Endothelial cell of umbilical vein (primary cell): ENCODE results near the gene ATG7. TPM values are rescaled to one million over a fixed set of nuclear protein-coding genes. Genes with fewer than 3 reads are reported as not detected.

Source experiments
- BruUV-seq: library from RNA; stranded (reverse); fragments of 400-500 nt; replicated peaks from 2 replicates; lab custom pipeline; 2021; lab: Mats Ljungman, UMichigan
- CTCF ChIA-PET: fragments of 300-600, 350-600 bp; sonication (Branson Sonifier 250); formaldehyde crosslinking; loops from one replicate; lab custom pipeline; 2021; ENCODE audit warnings: antibody characterized with exemption, inconsistent platforms; lab: Charles Lee
- POLR2A ChIA-PET: fragments of 300-600, 350-600 bp; sonication (Branson Sonifier 250); formaldehyde crosslinking; loops from one replicate; lab custom pipeline; 2021; ENCODE audit warnings: antibody characterized with exemption, inconsistent platforms; lab: Charles Lee
- DNase-seq: peaks from one replicate; pipeline ENCODE4 v3.0.0-alpha.2; 2011; ENCODE audit warnings: low read depth, low spot score
- FAIRE-seq: peaks from 2 replicates; lab custom pipeline; 2011; peaks lifted over from hg19 to GRCh38; lab: Jason Lieb, UNC
- H2AFZ ChIP-seq: 2 replicates; pipeline ENCODE4 v1.6.0; 2012; ENCODE audit warnings: low read depth, low read length, control low read depth, inconsistent platforms
- H3K27ac ChIP-seq: 2 replicates; pipeline ENCODE4 v1.5.1; 2011; ENCODE audit warnings: low read depth, mild to moderate bottlenecking, control low read depth, low read length, moderate library complexity; ENCODE audit not compliant: insufficient read depth
- H3K27me3 ChIP-seq, 2 experiments: 2 replicates each; pipeline versions ENCODE4 v1.6.0 to v1.6.1; 2011; ENCODE audit warnings: low read length in 2 of 2, mixed read lengths in 1 of 2; ENCODE audit not compliant: control insufficient read depth in 2 of 2, insufficient read depth in 2 of 2
- H3K36me3 ChIP-seq, 2 experiments: 2 replicates in 1 of 2; 3 replicates in 1 of 2; pipeline ENCODE4 v1.5.1; 2011; ENCODE audit warnings: low read length in 2 of 2, mild to moderate bottlenecking in 1 of 2, moderate library complexity in 1 of 2; ENCODE audit not compliant: control insufficient read depth in 2 of 2, insufficient read depth in 2 of 2; ENCODE audit errors: extremely low read depth in 1 of 2
- H3K4me1 ChIP-seq: 3 replicates; pipeline ENCODE4 v1.5.1; 2011; ENCODE audit warnings: mild to moderate bottlenecking, low read length; ENCODE audit not compliant: control insufficient read depth, insufficient read depth; ENCODE audit errors: extremely low read depth
- H3K4me2 ChIP-seq: 2 replicates; pipeline ENCODE4 v1.6.1; 2011; ENCODE audit warnings: low read length, control low read depth, mixed read lengths; ENCODE audit not compliant: insufficient read depth
- H3K4me3 ChIP-seq, 3 experiments: fragments of 200-600 bp in 1 of 3; sonication (generic), shearing (Covaris generic) in 1 of 3; replicated peaks in 1 of 3; 2 replicates each; pipeline ENCODE4 v1.5.1; 2011 to 2016; ENCODE audit warnings: control low read depth in 3 of 3, low read length in 3 of 3, mild to moderate bottlenecking in 2 of 3, inconsistent platforms in 1 of 3, low read depth in 1 of 3, moderate library complexity in 1 of 3; ENCODE audit not compliant: insufficient read depth in 1 of 3
- H3K79me2 ChIP-seq: 2 replicates; pipeline ENCODE4 v1.6.0; 2012; ENCODE audit warnings: low read length, inconsistent platforms; ENCODE audit not compliant: control insufficient read depth, insufficient read depth
- H3K9ac ChIP-seq: replicated peaks from 2 replicates; pipeline ENCODE3; 2011; ENCODE audit warnings: low read length, control low read depth; ENCODE audit not compliant: insufficient read depth; ENCODE audit errors: extremely low read depth
- H3K9me1 ChIP-seq: replicated peaks from 3 replicates; pipeline ENCODE4 v1.6.0; 2011; ENCODE audit warnings: mild to moderate bottlenecking, low read length; ENCODE audit not compliant: control insufficient read depth, insufficient read depth; ENCODE audit errors: extremely low read depth
- H3K9me3 ChIP-seq: replicated peaks from 2 replicates; pipeline ENCODE4 v1.5.1; 2012; ENCODE audit warnings: low read length, inconsistent platforms; ENCODE audit not compliant: control insufficient read depth, insufficient read depth
- H4K20me1 ChIP-seq: replicated peaks from 2 replicates; pipeline ENCODE3; 2011; ENCODE audit warnings: mild to moderate bottlenecking, low read length; ENCODE audit not compliant: control insufficient read depth, insufficient read depth; ENCODE audit errors: extremely low read depth
- EZH2 ChIP-seq: IDR thresholded peaks from 2 replicates; pipeline ENCODE4 v1.6.1; 2012; ENCODE audit warnings: borderline replicate concordance, low read depth, mild to moderate bottlenecking, moderate library complexity, low read length, inconsistent platforms; ENCODE audit not compliant: severe bottlenecking
- FOS ChIP-seq: IDR thresholded peaks from 2 replicates; pipeline ENCODE4 v1.6.1; 2011; ENCODE audit warnings: mild to moderate bottlenecking, low read length, moderate library complexity, borderline replicate concordance; ENCODE audit not compliant: insufficient read depth
- GATA2 ChIP-seq: IDR thresholded peaks from 2 replicates; pipeline ENCODE4 v1.7.0; 2011; ENCODE audit warnings: low read depth, mild to moderate bottlenecking, moderate library complexity, mixed read lengths, low read length; ENCODE audit not compliant: insufficient read length, insufficient read depth
- JUN ChIP-seq: IDR thresholded peaks from 2 replicates; pipeline ENCODE4 v1.6.1; 2011; ENCODE audit warnings: borderline replicate concordance, low read depth; ENCODE audit not compliant: insufficient read length, insufficient read depth
- MYC ChIP-seq: IDR thresholded peaks from one replicate; pipeline ENCODE4 v1.6.1; 2011; ENCODE audit warnings: mild to moderate bottlenecking, low read depth, low read length
- POLR2A ChIP-seq: IDR thresholded peaks from 2 replicates; pipeline ENCODE4 v1.6.1; 2012; ENCODE audit warnings: low read depth, mild to moderate bottlenecking, control low read depth, low read length
- POLR2AphosphoS5 ChIP-seq: IDR thresholded peaks from 2 replicates; pipeline ENCODE4 v1.6.1; 2012; ENCODE audit warnings: low read depth, mild to moderate bottlenecking, control low read depth, low read length, moderate library complexity; ENCODE audit not compliant: insufficient read depth
- dilution Hi-C: fragments of 300-500 bp; cut with MboI; formaldehyde crosslinking; loops from one replicate; pipeline ENCODE4 v1.15.0; 2019; ENCODE audit warnings: low sequenced_read_pairs; ENCODE audit not compliant: extremely low pct_ligation_motif_present
- intact Hi-C: fragments of 100-400 bp; cut with micrococcal nuclease; formaldehyde crosslinking; loops from one replicate; pipeline ENCODE4 v1.10.0; 2022
- polyA plus RNA-seq, 4 experiments: library from polyadenylated mRNA; depleted of rRNA in 3 of 4; stranded (reverse) in 3 of 4; unstranded in 1 of 4; fragments of >200 nt; gene quantifications; 2 replicates each; pipeline versions ENCODE4 v1.2.1 to v1.2.3, GENCODE V29; 2011 to 2012; ENCODE audit warnings: missing spikeins in 1 of 4
- total RNA-seq: library from RNA; stranded (reverse); gene quantifications from 2 replicates; pipeline ENCODE4 v1.2.3, GENCODE V29; 2021
- TF ChIP-seq, protein P1 (sequence below): IDR thresholded peaks from 2 replicates; pipeline ENCODE4 v1.6.1; 2011; ENCODE audit not compliant: insufficient read depth, insufficient read length
- TF ChIP-seq, protein P2 (sequence below), 2 donors: IDR thresholded peaks; 1 replicate in 1 of 2; 2 replicates in 1 of 2; pipeline ENCODE4 v1.5.1; 2011; ENCODE audit warnings: low read length in 2 of 2, mild to moderate bottlenecking in 2 of 2, moderate library complexity in 2 of 2, control low read depth in 1 of 2, inconsistent platforms in 1 of 2, low read depth in 1 of 2; ENCODE audit not compliant: insufficient read depth in 1 of 2; ENCODE audit errors: extremely low read depth in 1 of 2

ATG7 gene
- total and polyA plus RNA-seq, 2 donors (not counting 3 experiments of a cell fraction or from before 2014, with no cell fraction given), result 30.8 to 48.3 TPM

DNA sequence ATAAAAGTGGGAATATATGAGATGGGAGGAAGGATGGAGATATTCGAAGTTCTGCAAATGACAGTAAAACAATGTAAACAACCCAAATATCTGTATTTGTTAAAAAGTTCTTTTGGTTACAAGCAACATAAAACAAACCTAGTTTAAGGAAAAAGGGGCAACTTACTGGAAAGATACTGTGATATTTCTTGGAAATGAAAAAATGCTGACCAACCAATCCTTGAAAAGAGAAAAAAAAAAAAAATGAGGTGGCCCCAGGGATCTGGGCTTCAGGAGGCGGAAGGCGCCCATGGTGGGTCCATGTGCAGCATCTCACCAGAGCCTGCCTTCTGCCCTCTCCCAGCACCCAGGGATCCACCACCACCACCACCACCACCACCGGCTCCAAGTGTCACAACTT, 312.4 kb downstream of the ATG7 start:
- H3K9me3 ChIP-seq, result no peaks in the 10 kb centered on the region
- H3K4me2 ChIP-seq, result no peak overlapping the region
- no peak overlapping the region for H3K27ac ChIP-seq
- H3K4me1 ChIP-seq, result peaks cover 29% of the 10 kb centered on the region
- POLR2A ChIA-PET, result no interaction called here
- no peaks in the 10 kb centered on the region for H3K9me1 ChIP-seq
- CTCF ChIA-PET, result no interaction called here
- no peaks in the 10 kb centered on the region for H3K27me3 ChIP-seq
- H3K79me2 ChIP-seq, result peaks cover 100% of the 10 kb centered on the region
- FAIRE-seq (peak; percentile 38), DNase-seq (no peak)
- no peak overlapping the region for H3K4me3 ChIP-seq
- H3K9ac ChIP-seq, result no peak overlapping the region
- dilution Hi-C loops, result no loop called here
- intact Hi-C loops, result no loop called here
- H4K20me1 ChIP-seq, result peaks cover 15% of the 10 kb centered on the region
- no TSS peak for BruUV-seq
- H3K36me3 ChIP-seq, result peaks cover 2% of the 10 kb centered on the region in 2 experiments
- no peak for TF ChIP-seq POLR2A
- no peak for TF ChIP-seq FOS
- TF ChIP-seq EZH2, result no peak
- TF ChIP-seq POLR2AphosphoS5, result no peak
- no peak for TF ChIP-seq GATA2
- no peak for TF ChIP-seq MYC
- TF ChIP-seq, protein P1, sequence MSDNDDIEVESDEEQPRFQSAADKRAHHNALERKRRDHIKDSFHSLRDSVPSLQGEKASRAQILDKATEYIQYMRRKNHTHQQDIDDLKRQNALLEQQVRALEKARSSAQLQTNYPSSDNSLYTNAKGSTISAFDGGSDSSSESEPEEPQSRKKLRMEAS, result no peak
- no peak for TF ChIP-seq JUN
- H2AFZ ChIP-seq, result no peak overlapping the region

DNA sequence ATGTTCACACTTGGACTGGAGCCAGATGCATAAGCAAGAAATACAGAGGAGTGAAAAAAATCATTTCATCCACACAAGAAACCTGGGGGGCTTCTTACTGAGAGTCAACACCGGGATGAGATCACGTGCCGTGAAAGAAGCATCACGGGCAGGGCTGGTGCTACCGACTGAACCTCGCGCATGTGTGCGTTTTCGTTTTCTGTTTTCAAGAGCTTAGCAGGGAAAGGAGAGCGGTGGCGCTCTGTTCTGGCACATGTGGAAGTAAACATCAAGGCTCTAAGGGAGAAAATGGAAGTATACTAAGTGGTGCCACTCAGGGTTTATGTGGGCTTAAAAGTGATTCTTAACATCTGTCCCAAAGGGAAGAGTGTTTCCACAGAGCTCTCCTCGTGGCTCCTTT, 315.6 kb downstream of the ATG7 start:
- H3K9me1 ChIP-seq, result no peaks in the 10 kb centered on the region
- no peak overlapping the region for H3K9ac ChIP-seq
- dilution Hi-C loops, result no loop called here
- peaks cover 35% of the 10 kb centered on the region for H3K4me1 ChIP-seq
- H3K27ac ChIP-seq, result no peak overlapping the region
- no peaks in the 10 kb centered on the region for H3K9me3 ChIP-seq
- intact Hi-C loops, result no loop called here
- no peak overlapping the region for H3K4me2 ChIP-seq
- ChIA-PET CTCF (no interaction called here), POLR2A (no interaction called here)
- no TSS peak for BruUV-seq
- peaks cover 2 to 5% of the 10 kb centered on the region in 2 experiments for H3K36me3 ChIP-seq
- TF ChIP-seq POLR2A (no peak), GATA2 (no peak), FOS (no peak), MYC (no peak), JUN (no peak), POLR2AphosphoS5 (no peak), EZH2 (no peak)
- TF ChIP-seq, protein P2, sequence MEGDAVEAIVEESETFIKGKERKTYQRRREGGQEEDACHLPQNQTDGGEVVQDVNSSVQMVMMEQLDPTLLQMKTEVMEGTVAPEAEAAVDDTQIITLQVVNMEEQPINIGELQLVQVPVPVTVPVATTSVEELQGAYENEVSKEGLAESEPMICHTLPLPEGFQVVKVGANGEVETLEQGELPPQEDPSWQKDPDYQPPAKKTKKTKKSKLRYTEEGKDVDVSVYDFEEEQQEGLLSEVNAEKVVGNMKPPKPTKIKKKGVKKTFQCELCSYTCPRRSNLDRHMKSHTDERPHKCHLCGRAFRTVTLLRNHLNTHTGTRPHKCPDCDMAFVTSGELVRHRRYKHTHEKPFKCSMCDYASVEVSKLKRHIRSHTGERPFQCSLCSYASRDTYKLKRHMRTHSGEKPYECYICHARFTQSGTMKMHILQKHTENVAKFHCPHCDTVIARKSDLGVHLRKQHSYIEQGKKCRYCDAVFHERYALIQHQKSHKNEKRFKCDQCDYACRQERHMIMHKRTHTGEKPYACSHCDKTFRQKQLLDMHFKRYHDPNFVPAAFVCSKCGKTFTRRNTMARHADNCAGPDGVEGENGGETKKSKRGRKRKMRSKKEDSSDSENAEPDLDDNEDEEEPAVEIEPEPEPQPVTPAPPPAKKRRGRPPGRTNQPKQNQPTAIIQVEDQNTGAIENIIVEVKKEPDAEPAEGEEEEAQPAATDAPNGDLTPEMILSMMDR (IDR thresholded peaks at IDR 0.05; ENCODE audit: extremely low read depth in 1 of 2, insufficient read depth in 1 of 2, low read depth in 1 of 2, low read length in 2 of 2), result no peak
- TF ChIP-seq, protein P1, result no peak
- H3K27me3 ChIP-seq, result no peaks in the 10 kb centered on the region
- peaks cover 15% of the 10 kb centered on the region for H4K20me1 ChIP-seq
- FAIRE-seq (no peak), DNase-seq (no peak)
- H3K79me2 ChIP-seq, result peaks cover 100% of the 10 kb centered on the region
- no peak overlapping the region for H3K4me3 ChIP-seq
- H2AFZ ChIP-seq, result no peak overlapping the region
